GM18951 (cell line): ENCODE measurements around the gene PLA2G12A.

Source experiments
- POLR2A ChIP-seq: IDR thresholded peaks from 4 replicates; pipeline ENCODE4 v1.6.1; 2011; ENCODE audit warnings: mild to moderate bottlenecking; ENCODE audit not compliant: insufficient read length, insufficient read depth; ENCODE audit errors: extremely low read depth
- in situ Hi-C: fragments of 300-500 bp; cut with MboI; formaldehyde crosslinking; loops from one replicate; pipeline ENCODE4 v1.12.0; 2022; ENCODE audit warnings: low sequenced_read_pairs, mixed read lengths, inconsistent platforms; ENCODE audit not compliant: unreplicated experiment

PLA2G12A gene

DNA sequence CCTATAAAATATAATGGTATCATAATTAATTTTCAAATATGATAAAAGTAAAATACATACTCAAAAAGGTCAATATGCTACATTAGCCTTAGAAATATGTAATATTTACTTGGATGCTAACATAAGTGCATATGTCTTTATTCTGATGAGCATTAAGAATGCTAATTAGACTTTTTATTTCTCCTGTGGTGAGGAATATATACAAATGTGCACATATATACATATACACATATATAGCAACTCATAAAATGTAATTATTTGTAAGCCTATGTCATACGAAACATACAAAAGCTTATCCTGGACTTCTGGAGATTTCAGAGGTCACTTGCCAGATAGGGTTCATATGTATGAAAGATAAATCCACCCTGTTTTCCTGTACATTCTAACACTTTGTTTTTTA, 11.1 kb downstream of the PLA2G12A start:
- TF ChIP-seq POLR2A = no peak
- in situ Hi-C loops = no loop called here

DNA sequence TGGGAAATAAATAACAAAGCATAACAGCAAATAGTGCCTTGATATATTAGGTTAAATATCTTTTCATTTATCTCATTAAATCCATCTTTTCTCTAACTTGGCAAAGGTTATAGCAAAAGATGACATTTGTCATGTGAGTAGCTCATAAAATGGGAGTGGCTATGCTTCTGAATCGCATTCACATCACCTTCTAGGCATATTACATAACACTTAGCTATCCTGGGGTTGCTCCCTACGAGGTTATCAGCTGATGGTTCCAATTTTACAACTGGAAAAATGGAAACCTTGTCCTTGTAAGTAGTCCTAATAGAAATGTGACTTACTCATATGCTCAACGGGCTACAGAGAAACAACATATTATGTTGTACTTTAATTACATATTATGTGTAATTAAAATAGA, 16.4 kb downstream of the PLA2G12A start:
- in situ Hi-C loops = no loop called here
- no peak for TF ChIP-seq POLR2A

- no peak for TF ChIP-seq POLR2A
- in situ Hi-C loops = no loop called here
Measured at GRCh38 chr4:109708990-109709389, 20.9 kb downstream of the PLA2G12A start.

- in situ Hi-C loops = no loop called here
- no peak for TF ChIP-seq POLR2A
Measured at GRCh38 chr4:109708435-109708834, 21.4 kb downstream of the PLA2G12A start.

GRCh38 chr4:109703664-109704361, 26.1 kb downstream of the PLA2G12A start:
- TF ChIP-seq POLR2A = no peak
- in situ Hi-C loops = no loop called here

DNA sequence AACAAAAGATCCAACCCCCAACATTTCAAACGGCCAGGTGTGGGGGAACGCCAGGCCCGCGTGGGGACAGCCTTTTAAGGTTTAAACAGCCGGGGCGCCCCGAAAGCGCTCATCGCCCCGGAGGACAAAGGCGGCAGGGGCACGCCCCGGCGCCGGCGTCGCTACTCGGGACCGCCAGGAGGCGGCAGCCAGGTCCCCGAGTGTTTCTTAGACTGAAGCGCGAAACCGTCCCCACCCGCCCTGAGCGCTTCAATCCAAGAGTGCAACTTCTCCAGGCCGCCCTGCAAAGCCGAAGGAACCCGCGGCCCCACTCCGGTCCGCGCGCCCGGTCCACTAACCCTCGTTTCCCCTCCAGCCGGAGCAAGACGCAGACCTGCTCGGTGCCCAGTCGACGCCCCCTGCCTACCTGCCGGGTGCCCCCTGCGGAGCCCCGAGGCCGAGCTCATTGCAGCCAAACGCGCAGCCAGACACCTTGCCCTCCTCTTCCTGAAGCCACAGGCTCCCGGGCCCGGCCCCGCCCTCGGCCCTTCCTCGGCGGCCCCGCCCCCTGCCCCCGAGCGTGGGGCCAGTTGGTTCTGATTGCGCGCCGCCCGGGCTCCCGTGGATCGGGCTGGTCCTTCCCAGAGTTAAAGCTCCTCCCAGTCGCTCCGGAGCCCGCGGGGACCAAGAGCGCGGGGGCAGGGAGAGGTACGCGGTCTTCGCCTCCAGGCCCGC, 26.8 kb downstream of the PLA2G12A start, which contains the start of gene CASP6:
Gene CASP6, minus strand, starts transcription at position 496 of the 714 bp plus-strand sequence. Its CDS starts 50 bp downstream, at position 446.
- in situ Hi-C loops = no loop called here
- TF ChIP-seq POLR2A = peak; percentile 73

GRCh38 chr4:109701566-109702410, 28.1 kb downstream of the PLA2G12A start:
- in situ Hi-C loops = no loop called here

DNA sequence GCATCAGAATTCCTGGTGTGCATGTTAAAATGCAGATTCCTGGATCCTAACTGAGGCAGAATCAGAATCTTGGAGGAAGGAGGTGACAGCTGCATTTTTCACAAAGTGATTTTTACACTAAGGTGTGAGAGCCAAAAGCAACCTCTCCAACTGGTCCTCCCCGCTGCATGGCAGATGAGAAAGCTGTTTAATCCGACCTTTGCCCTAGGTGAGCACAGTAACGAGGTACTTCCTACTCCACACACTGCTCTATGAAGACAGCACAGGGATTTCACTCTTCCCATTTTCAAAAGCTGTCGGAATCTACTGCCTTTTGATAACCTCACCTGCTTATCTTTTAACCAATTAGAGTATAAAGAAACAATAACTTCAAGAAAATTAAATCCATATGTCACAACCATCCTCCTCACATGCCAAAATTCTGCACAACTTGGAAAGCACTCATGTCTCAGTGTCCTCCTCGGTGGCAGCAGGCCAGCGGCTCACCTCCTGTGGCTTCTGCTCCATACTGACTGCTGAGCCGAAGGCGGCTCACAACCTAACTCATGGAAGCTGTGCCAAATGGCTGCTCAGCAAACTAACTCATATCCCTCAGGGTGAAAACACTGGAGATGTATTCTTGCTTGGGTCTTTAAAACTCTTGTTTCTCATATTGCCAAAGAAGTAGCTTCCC, 30.2 kb downstream of the PLA2G12A start:
- in situ Hi-C loops = no loop called here
- TF ChIP-seq POLR2A = no peak

More at GRCh38 chr4:109701566-109702410, 28.1 kb downstream of the PLA2G12A start:
- no peak for TF ChIP-seq POLR2A

GRCh38 chr4:109698656-109699055, 31.2 kb downstream of the PLA2G12A start:
- no peak for TF ChIP-seq POLR2A
- in situ Hi-C loops = no loop called here

DNA sequence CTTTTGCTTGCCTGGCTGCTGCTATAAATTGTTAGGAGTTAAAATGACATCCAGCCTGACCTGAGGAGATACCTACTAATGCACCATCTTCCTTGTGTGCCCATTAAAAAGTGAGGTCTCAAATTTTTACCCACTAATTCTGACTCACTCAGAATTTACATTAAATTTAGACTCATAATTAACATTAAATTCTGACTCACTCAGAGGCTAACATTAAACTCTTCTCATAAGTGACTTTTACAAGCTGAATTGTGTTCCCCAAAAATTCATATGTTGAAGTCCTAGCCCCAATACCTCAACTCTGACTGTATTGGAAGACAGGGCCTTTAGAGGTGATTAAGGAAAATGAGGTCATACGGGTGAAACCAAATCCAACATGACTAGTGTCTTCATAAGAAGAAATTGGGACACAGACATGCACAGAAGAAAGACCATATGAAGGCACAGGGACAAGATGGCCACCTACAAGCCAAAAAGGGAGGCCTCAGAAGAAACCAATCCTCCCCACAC, 38.4 kb downstream of the PLA2G12A start:
- no peak for TF ChIP-seq POLR2A
- in situ Hi-C loops = no loop called here

GRCh38 chr4:109690690-109691410, 39.0 kb downstream of the PLA2G12A start:
- in situ Hi-C loops = no loop called here
- no peak for TF ChIP-seq POLR2A

DNA sequence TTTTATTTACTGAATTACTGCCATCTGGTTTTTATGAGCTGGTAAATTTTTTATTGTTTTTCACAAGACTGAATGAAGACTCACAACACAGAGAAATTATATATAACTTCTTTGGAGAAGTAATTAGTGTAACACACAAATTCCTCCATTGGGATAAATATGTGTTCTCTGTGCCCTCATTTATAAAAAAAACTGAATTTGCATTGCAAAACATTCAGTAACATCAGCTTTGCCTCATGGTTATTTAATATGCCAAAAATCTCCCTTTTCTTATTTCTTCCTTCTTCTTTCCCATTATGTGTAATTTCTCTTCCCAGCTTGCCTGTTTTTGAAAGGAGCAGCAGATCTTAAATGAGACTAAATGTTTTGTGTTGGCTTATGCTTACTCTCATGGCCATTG, 45.1 kb downstream of the PLA2G12A start:
- no peak for TF ChIP-seq POLR2A
- in situ Hi-C loops = no loop called here
